ENCODE results near the gene RESP18. TPM values are rescaled to one million over a fixed set of nuclear protein-coding genes. Genes with fewer than 3 reads are reported as not detected.
A peak's percentile ranks its signal among the peaks of the same experiment; 100 is the strongest.

RESP18 gene
- total RNA-seq, 1 donor from 2014 or later = not detected

DNA sequence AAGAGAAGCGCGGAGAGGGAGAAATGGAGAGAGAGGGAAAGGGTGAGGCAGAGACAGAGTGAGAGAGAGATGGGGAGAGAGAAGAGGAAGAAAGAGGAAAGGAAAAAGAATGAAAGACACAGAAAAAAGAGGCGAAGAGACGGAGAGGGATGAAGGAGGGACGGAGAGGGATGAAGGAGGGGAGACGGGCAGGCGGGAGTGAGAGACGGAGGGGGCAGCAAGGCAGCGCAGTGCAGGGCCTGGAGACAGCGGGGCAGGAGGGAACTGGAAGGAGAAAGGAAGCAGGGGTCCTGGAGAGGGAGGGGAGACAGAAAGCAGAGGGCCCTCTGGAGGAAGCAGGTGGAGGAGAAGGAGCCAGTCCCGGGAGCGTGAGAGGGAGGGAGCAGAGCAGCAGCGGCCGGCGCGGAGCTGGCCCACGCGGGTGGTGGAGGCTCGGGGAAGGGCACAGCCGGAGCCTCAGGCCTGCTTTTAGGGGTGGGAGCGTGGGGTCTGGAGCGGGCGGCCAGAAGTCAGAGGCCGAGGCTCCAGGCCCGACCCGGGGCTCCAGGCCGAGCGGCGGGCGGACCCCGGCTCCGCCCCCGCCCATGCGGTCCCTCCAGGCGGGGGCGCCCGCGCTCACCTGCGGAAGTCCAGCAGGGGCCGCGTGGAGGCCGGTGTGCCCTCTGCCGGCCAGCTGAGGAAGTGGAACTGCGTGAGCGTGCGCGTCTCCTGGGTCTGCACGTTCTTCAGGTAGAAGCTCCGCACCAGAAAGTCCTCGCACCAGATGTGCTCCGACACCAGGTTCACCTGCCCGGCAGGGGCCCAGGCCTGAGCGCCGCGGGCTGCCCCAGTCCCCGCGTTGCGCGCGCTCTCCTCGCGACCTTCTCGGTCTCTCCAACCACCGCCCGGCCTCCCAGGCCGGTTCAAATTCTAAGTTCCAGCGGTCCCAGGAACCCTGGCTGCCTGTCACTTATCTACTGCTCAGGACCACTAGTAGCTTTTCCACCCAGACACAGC, 37.9 kb downstream of the RESP18 start:
- H3K27me3 Mint-ChIP-seq (ENCODE audit: low read depth) = peaks cover 32% of the 10 kb centered on the region
- no peaks in the 10 kb centered on the region for H3K9me3 Mint-ChIP-seq
- DNase-seq (ENCODE audit: low spot score in 2 of 2, unreplicated experiment in 2 of 2) = peak; percentile 81 to 94
- TF ChIP-seq, protein P1, sequence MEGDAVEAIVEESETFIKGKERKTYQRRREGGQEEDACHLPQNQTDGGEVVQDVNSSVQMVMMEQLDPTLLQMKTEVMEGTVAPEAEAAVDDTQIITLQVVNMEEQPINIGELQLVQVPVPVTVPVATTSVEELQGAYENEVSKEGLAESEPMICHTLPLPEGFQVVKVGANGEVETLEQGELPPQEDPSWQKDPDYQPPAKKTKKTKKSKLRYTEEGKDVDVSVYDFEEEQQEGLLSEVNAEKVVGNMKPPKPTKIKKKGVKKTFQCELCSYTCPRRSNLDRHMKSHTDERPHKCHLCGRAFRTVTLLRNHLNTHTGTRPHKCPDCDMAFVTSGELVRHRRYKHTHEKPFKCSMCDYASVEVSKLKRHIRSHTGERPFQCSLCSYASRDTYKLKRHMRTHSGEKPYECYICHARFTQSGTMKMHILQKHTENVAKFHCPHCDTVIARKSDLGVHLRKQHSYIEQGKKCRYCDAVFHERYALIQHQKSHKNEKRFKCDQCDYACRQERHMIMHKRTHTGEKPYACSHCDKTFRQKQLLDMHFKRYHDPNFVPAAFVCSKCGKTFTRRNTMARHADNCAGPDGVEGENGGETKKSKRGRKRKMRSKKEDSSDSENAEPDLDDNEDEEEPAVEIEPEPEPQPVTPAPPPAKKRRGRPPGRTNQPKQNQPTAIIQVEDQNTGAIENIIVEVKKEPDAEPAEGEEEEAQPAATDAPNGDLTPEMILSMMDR (IDR thresholded peaks at IDR 0.05; ENCODE audit: unreplicated experiment) = peak; percentile 97
- H3K4me1 Mint-ChIP-seq = peaks cover 9% of the 10 kb centered on the region
- no peaks in the 10 kb centered on the region for H3K36me3 Mint-ChIP-seq
- H3K4me3 Mint-ChIP-seq = peak overlapping the region; percentile 72
- peak overlapping the region; percentile 68 for H3K27ac Mint-ChIP-seq

DNA sequence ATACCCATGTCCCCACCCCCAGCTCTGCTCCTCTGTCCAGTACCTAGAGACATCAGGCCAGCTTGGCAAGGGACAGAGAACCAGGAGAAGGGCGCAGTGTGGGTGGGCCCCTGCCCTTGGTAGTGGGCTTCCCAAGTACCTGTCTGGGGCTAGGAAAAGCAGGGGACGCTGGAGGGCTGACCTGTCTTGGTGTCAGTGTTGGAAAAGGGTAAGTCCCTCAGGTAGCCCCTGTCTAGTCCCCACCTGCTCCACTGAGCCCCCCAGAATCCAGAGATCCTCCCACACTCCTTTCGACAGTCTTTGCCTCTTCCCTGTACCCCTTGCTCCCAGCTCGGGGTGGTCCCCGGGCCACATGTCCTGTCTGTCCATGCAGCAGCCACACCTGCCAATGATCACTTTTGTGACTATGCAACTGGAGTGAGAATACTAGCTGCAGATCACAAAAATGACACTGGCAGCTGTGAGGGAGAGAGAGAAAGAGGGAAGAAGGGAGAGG, 38.8 kb downstream of the RESP18 start:
- peak in 1 of 2 experiments; percentile 33 for DNase-seq (ENCODE audit: low spot score in 2 of 2, unreplicated experiment in 2 of 2)
- Mint-ChIP-seq H3K9me3 (no peaks in the 10 kb centered on the region), H3K4me3 (peak overlapping the region; percentile 72), H3K36me3 (no peaks in the 10 kb centered on the region), H3K27me3 (ENCODE audit: low read depth) (peaks cover 23% of the 10 kb centered on the region), H3K27ac (peak overlapping the region; percentile 68), H3K4me1 (peaks cover 9% of the 10 kb centered on the region)
- TF ChIP-seq, protein P1 (IDR thresholded peaks at IDR 0.05; ENCODE audit: unreplicated experiment) = no peak

DNA sequence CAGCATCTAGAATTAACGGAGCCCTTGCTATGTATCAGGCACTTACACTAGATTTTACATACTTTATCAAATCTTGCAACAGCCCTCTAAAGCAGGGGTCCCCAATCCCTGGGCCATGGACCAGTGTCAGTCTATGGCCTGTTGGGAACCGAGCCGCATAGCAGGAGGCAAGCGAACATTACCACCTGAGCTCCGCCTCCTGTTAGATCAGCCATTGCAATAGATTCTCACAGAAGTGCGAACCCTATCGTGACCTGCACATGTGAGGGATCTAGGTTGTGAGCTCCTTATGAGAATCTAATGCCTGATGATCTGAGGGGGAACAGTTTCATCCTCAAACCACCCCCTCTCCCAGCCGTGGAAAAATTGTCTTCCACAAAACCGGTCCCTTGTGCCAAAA, 39.9 kb downstream of the RESP18 start:
- Mint-ChIP-seq H3K27me3 (ENCODE audit: low read depth) (peaks cover 18% of the 10 kb centered on the region), H3K27ac (no peak overlapping the region), H3K4me1 (peaks cover 9% of the 10 kb centered on the region), H3K9me3 (no peaks in the 10 kb centered on the region), H3K36me3 (no peaks in the 10 kb centered on the region), H3K4me3 (no peak overlapping the region)
- TF ChIP-seq, protein P1 (IDR thresholded peaks at IDR 0.05; ENCODE audit: unreplicated experiment) = no peak
- DNase-seq (ENCODE audit: low spot score in 2 of 2, unreplicated experiment in 2 of 2) = peak in 1 of 2 experiments; percentile 26

DNA sequence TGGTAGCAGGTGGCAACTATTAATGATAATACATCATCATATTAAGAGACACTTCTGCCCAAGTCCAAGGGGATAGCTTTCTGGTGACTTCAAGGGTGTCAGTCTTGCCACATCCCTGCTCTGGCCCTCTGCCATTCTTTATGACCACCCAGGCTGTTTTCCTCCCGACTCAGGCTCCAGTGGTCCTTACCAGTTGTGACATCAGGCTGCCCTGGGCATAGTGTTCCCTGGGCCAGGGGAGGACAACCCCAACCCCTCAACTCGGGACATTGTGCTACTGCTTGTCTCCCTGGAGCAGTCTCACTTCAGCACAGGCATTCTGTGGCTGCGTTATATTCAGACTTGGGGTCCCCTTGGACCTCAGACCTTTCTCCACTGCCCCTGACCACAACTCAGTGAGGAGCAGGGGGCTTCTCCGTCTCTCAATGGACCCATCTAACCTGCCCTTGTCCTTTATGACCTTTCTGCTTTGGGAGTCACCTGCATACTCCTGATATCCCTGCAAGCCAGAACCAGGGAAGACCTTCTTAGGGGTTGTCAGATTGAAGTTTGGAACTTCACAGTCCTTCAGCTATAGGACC, 40.5 kb downstream of the RESP18 start:
- peak in 1 of 2 experiments; percentile 20 for DNase-seq (ENCODE audit: low spot score in 2 of 2, unreplicated experiment in 2 of 2)
- H3K4me3 Mint-ChIP-seq = no peak overlapping the region
- no peaks in the 10 kb centered on the region for H3K9me3 Mint-ChIP-seq
- peaks cover 9% of the 10 kb centered on the region for H3K4me1 Mint-ChIP-seq
- H3K27me3 Mint-ChIP-seq (ENCODE audit: low read depth) = peaks cover 14% of the 10 kb centered on the region
- TF ChIP-seq, protein P1 (IDR thresholded peaks at IDR 0.05; ENCODE audit: unreplicated experiment) = no peak
- no peak overlapping the region for H3K27ac Mint-ChIP-seq
- H3K36me3 Mint-ChIP-seq = no peaks in the 10 kb centered on the region

DNA sequence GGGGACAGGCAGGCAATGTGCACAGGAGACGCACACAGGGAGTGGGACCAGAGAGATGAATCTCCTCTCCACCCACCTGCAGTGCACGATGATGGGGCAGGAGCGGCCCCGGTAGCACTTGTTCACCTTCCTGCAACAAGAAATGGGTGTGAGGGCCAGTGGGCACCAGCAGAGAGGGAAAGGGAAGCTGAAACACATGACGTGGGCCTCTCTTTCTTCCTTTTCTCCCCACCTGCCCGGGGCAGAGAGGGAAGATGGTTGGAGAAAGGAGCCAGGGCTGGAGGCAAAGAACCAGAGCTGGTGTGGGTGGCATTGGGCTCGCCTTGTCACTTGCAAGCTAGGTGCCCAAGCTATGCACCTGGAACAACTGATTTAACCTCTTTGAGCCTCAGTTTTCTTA, 41.1 kb downstream of the RESP18 start:
- no peak overlapping the region for H3K27ac Mint-ChIP-seq

More for the DNA sequence above, 41.1 kb downstream of the RESP18 start:
- Mint-ChIP-seq H3K27me3 (ENCODE audit: low read depth) (peaks cover 13% of the 10 kb centered on the region), H3K4me3 (no peak overlapping the region), H3K36me3 (no peaks in the 10 kb centered on the region), H3K4me1 (peaks cover 11% of the 10 kb centered on the region), H3K9me3 (no peaks in the 10 kb centered on the region)
- DNase-seq (ENCODE audit: low spot score in 2 of 2, unreplicated experiment in 2 of 2) = no peak
- TF ChIP-seq, protein P1 (IDR thresholded peaks at IDR 0.05; ENCODE audit: unreplicated experiment) = no peak
